ENCODE results near the gene AGAP2.

DNA sequence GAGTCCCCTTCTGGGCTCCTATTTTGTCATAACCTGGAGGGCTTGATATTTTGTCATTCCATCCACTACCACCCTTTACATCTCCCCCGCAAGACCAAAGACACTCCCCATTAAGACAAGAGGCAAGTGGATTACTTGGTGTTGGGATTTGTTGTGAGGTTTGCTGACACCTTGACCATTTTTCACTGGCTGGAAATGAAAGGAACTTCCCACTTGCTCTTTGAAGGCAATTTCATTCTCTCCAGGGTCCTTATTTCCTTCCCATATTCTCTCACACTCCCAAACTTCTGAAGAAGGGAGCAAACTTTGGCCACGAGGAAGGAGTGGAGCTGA lies 14.9 kb downstream of the AGAP2 start:
- TF ChIP-seq KDM4A (IDR thresholded peaks at IDR 0.05; ENCODE audit: low read depth, low read length, severe bottlenecking) (no peak), SIRT6 (IDR thresholded peaks at IDR 0.05; ENCODE audit: low read length) (no peak), ATF3 (IDR thresholded peaks at IDR 0.05; ENCODE audit: insufficient read depth, low read depth, low read length) (no peak), CBX5 (IDR thresholded peaks at IDR 0.05; ENCODE audit: low read depth, low read length) (no peak)
- TF ChIP-seq, protein P1, sequence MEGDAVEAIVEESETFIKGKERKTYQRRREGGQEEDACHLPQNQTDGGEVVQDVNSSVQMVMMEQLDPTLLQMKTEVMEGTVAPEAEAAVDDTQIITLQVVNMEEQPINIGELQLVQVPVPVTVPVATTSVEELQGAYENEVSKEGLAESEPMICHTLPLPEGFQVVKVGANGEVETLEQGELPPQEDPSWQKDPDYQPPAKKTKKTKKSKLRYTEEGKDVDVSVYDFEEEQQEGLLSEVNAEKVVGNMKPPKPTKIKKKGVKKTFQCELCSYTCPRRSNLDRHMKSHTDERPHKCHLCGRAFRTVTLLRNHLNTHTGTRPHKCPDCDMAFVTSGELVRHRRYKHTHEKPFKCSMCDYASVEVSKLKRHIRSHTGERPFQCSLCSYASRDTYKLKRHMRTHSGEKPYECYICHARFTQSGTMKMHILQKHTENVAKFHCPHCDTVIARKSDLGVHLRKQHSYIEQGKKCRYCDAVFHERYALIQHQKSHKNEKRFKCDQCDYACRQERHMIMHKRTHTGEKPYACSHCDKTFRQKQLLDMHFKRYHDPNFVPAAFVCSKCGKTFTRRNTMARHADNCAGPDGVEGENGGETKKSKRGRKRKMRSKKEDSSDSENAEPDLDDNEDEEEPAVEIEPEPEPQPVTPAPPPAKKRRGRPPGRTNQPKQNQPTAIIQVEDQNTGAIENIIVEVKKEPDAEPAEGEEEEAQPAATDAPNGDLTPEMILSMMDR (IDR thresholded peaks at IDR 0.05; ENCODE audit: control extremely low read depth in 1 of 3, insufficient read depth in 1 of 3, low read depth in 1 of 3, low read length in 3 of 3), result no peak
